ENCODE measurements around the gene TBCC. TPM values are rescaled to one million over a fixed set of nuclear protein-coding genes. Genes with fewer than 3 reads are reported as not detected.

Gene TBCC
- total RNA-seq, 6 experiments from 2014 or later: 20.6 to 25.2 (median 22.5) TPM

DNA sequence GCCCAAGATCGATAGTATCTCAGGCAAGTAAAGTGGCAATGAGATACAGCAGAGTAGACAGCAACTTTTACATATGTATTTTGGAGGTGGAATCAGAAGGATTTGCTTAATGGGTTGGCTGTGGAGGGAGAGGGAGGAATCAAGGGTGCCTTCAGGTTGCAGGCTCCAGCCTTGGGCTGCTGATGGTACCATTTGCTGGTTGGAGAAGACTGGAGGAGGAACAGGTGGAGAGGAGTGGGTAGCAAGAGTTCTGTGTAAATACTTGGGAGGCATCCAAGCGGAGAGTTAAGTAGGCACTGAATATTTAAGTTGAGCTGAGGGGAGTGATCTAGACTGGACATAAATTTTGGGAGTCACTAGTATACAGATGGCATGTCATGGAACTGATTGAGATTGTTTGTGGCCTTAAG is 41.2 kb upstream of the TBCC start:
- Mint-ChIP-seq H3K36me3 (ENCODE audit: low read depth) (peaks cover 22% of the 10 kb centered on the region), H3K9me3 (no peaks in the 10 kb centered on the region), H3K4me3 (no peak overlapping the region), H3K27me3 (ENCODE audit: insufficient read depth) (peaks cover 3% of the 10 kb centered on the region), H3K27ac (no peak overlapping the region), H3K4me1 (ENCODE audit: low read depth) (peaks cover 31% of the 10 kb centered on the region)
- DNase-seq: no peak
- TF ChIP-seq, protein P1, sequence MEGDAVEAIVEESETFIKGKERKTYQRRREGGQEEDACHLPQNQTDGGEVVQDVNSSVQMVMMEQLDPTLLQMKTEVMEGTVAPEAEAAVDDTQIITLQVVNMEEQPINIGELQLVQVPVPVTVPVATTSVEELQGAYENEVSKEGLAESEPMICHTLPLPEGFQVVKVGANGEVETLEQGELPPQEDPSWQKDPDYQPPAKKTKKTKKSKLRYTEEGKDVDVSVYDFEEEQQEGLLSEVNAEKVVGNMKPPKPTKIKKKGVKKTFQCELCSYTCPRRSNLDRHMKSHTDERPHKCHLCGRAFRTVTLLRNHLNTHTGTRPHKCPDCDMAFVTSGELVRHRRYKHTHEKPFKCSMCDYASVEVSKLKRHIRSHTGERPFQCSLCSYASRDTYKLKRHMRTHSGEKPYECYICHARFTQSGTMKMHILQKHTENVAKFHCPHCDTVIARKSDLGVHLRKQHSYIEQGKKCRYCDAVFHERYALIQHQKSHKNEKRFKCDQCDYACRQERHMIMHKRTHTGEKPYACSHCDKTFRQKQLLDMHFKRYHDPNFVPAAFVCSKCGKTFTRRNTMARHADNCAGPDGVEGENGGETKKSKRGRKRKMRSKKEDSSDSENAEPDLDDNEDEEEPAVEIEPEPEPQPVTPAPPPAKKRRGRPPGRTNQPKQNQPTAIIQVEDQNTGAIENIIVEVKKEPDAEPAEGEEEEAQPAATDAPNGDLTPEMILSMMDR (IDR thresholded peaks at IDR 0.05): no peak

DNA sequence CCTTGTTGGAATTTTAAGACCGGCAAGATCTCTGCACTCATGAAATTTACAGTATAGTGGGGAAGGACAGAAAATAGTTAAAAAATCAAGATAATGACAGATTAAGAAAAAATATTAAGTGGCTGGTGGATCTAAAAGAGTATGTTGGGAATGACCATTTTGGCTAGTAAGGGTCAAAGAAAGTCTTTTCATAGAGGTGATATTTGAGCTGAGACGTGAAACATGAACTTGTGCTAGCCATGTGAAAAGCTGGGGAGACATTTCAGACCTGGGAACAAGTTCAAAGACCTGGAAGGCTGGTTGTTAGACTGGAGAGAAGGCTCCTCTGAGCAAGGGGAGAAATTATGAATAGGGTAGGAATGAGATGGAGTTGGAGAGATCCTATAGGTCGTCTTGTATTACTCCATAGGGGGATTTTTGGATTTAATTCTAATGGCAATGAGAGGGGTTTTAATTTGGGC is 40.7 kb upstream of the TBCC start:
- peaks cover 3% of the 10 kb centered on the region for H3K27me3 Mint-ChIP-seq (ENCODE audit: insufficient read depth)
- no peaks in the 10 kb centered on the region for H3K9me3 Mint-ChIP-seq
- TF ChIP-seq, protein P1 (IDR thresholded peaks at IDR 0.05): 0 out of 2 replicates have a peak, but pooled peaks have one; percentile 0

DNA sequence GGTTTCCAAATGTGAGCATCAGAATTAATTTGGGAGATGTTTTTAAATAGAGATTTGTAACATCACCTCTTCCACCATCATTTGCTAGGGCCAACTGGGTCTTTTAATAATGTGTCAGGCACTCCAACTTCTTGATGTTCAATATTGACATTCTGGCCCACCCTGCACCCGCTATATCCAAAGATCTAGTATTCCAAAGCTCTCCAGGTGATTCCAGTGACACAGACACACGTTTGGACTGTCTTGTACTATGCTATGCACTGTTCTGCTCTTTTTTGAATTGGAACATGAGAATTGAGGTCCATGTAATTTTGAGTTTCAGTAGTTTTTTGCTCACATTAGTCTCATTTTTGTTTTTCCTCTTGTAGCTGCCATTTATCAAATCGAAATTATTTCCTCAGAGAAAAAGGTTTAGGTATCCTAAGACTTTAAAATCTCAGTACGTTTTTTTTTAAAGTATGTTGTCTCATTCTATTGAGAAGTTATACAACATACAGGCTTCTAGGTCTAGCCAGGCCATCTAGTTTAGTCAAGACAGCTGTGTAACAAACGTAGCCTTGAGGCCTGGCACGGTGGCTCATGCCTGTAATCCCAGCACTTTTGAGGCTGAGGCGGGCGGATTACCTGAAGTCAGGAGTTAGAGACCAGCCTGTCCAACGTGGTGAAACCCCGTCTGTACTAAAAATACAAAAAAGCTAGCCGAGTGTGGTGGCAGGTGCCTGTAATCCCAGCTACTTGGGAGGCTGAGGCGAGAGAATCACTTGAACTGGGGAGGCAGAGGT is 39.0 kb upstream of the TBCC start:
- Mint-ChIP-seq H3K36me3 (ENCODE audit: low read depth) (peaks cover 22% of the 10 kb centered on the region), H3K4me1 (ENCODE audit: low read depth) (peaks cover 28% of the 10 kb centered on the region), H3K4me3 (peak overlapping the region; percentile 94), H3K9me3 (no peaks in the 10 kb centered on the region), H3K27me3 (ENCODE audit: insufficient read depth) (peaks cover 2% of the 10 kb centered on the region), H3K27ac (peak overlapping the region; percentile 97)
- DNase-seq: no peak
- TF ChIP-seq, protein P1 (IDR thresholded peaks at IDR 0.05): no peak

More for the DNA sequence above, 40.7 kb upstream of the TBCC start:
- Mint-ChIP-seq H3K27ac (no peak overlapping the region), H3K4me3 (no peak overlapping the region), H3K36me3 (ENCODE audit: low read depth) (peaks cover 22% of the 10 kb centered on the region), H3K4me1 (ENCODE audit: low read depth) (peaks cover 31% of the 10 kb centered on the region)
- DNase-seq: no peak

DNA sequence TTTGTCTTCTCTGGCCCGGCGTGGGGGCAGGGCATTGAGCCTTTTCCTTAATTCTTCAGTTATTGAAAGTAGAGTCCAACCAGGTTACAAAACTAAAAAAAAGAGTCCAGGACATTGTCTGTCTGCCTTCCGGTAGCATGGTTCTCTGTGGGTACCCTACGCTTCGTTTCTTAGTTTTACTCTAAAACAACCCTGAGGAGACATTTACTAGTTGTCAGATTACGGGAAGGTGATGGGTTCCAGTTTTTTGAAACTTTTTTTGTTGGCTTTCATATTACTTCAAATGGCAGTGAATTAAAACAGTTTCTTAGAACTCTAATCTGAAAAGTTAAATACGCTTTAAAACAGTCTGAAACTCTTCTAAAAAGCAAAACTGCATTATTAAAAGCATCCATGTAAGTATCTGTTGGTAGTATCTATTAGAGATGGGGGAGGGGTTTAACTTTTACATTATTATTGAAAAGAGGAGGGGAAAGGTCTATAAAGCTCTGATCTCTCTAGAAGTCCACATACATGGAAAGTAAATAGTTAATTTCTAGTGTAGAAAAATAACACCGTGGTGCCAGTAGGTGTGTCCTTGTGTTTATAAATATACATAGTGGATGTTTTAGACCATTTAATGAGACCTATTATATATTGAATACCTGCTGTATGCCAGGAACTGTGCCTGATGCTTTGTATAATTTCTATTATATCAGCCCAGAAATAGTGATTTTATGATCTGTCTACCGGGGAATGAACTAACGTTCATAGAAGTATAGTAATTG is 38.2 kb upstream of the TBCC start:
- Mint-ChIP-seq H3K27ac (peak overlapping the region; percentile 97), H3K9me3 (no peaks in the 10 kb centered on the region), H3K27me3 (ENCODE audit: insufficient read depth) (peaks cover 2% of the 10 kb centered on the region), H3K4me1 (ENCODE audit: low read depth) (peaks cover 30% of the 10 kb centered on the region), H3K36me3 (ENCODE audit: low read depth) (peaks cover 22% of the 10 kb centered on the region), H3K4me3 (peak overlapping the region; percentile 94)
- TF ChIP-seq, protein P1 (IDR thresholded peaks at IDR 0.05): no peak
- DNase-seq: no peak

DNA sequence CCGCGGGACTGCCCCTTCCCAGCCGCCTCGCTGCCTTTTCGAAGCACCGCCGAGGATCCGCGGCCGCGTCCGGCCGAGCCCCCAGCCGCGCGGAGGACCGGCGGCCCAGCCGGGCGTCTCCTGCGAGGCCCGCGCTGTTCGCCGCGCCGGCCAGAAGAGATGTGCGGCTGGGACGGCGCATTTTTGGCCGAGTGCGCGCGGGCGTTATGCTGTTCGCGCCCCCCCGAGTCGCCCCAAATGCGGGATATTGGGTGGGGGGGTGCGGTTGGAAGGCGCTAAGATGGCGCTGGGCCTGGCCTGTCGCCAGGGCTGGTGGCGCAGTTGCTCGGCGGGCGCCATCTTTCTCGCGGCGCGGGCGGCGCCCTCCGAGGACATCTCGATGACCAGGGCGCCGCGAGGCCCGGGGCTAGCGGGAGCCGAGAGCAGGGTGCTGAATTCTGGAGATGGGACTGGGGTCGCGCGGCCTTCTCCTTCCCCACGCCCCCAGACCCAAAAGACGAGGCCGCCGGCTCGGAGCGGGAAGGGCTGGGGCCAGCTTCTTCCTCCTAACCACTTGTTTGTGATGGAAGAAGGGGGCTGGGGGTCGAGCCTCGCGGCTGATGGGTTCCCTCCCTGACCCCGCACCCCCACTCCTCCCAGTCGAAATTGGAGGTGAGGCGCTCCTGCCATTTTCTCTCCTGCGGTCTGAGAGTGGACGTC is 37.4 kb upstream of the TBCC start:
- TF ChIP-seq, protein P1 (IDR thresholded peaks at IDR 0.05): 0 out of 2 replicates have a peak, but pooled peaks have one; percentile 19
- Mint-ChIP-seq H3K36me3 (ENCODE audit: low read depth) (peaks cover 15% of the 10 kb centered on the region), H3K27me3 (ENCODE audit: insufficient read depth) (peaks cover 2% of the 10 kb centered on the region), H3K9me3 (no peaks in the 10 kb centered on the region), H3K4me1 (ENCODE audit: low read depth) (peaks cover 30% of the 10 kb centered on the region), H3K27ac (peak overlapping the region; percentile 97), H3K4me3 (peak overlapping the region; percentile 94)
- DNase-seq: peak; percentile 33

Measured in HFFc6 (cell line).